ENCODE measurements around the gene MAEA.

MAEA gene

DNA sequence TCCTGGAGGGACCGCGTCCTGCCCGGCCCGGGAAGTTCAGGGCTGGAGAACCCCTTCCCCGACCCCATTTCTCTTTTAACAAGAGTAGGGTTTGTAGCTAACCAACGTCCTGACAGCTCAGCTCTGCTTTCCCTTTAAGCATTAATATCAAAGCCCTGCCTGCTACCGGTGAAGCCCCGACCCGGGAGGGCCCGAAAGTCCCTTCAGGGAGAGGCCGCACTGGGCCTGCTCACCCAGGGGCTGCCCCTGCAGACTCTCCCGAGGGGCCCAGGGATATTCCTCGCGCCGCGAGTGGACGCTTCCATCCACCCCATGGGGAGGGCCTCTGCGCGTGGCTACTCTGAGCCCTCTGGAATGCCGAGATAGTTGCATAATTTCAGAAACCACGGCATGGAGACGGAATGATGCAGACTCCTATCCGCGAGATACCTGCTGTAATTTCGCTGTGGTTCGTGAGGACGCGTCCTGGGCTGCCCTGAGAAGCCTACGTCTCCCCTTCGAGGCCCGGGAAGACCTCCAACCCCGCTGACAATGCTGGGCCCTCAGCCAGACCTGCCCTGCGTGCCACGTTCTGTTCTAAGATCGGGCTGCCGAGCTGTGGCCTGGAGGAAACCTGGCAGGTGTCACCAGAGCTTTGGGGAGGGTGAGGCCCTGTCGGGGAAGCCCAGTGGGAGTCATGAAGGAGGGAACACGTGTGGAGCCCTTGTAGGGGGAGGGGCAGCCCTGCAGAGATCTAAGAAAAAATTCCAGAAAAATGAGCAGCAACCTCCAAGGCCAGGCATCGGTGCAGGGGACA lies 39.8 kb upstream of the MAEA start:
- peak; percentile 49 for DNase-seq (ENCODE audit: low spot score)

DNA sequence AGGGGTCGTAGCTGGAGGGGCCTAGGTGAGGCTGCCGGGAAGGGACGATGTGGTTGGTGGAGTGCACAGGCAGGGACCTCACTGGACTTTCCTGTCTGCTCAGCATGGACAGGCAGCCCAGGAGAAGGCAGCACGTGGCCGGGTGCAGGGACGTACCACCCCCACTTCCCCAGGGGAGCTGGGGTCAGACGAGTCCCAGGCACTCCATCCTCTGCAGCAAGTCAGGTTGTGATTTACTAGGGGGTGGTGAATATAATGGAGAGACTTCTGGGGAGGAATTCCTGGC lies 39.2 kb upstream of the MAEA start:
- no peak for DNase-seq (ENCODE audit: low spot score)

DNA sequence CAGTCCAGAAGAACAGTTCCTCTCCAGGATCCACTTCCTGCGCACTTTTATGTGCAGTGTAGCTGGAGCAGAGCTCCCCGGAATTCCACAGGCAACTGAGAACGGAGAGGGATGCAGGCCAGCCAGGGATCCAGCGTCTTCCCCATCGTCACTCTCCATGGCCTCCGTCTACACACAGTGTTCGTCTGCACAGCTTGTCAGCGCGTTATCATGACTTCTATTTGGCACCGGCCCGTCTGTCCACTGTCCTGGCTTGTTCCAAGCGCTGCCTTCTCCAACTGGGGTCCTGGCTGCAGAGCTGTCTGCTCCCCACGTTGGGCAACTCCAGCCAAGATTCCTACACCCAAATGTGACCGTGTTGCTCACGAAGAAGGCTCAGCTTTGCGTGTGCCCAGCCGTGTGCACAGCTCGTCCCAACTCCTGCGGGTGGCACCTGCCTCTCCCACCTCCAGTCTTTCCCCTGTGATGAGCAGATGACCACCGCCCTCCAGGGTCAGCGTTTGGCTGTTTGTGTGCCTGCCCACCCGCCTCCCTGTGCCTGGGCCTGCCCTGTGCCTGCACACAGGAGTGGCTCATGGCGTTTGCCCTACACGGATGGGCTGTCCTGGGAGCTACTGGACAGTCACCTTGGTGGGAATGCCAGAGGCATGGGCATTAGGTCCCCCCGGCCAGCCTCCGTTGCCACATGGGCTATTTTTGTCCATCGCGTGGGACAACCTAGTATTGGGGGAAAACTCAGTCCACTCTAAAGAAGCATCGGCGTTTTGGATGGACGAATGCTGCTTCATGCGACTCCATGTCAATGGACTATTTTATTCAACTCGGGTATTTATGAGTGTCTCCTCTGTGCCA lies 38.5 kb upstream of the MAEA start:
- DNase-seq (ENCODE audit: low spot score): no peak

DNA sequence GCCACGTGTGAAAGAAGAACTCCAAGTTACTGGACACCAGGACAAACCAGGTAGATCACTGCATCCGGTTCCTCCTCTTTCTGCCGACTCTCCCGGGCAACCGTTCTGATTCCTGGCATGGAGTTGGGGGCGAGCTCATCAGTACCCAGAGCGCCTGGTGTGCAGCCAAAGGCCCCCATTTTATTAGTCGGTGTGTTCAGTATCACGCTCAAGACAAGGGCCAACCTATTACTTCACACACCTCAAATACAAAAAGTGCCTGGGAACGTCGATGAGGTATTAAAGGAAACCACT lies 38.0 kb upstream of the MAEA start:
- DNase-seq (ENCODE audit: low spot score): no peak

DNA sequence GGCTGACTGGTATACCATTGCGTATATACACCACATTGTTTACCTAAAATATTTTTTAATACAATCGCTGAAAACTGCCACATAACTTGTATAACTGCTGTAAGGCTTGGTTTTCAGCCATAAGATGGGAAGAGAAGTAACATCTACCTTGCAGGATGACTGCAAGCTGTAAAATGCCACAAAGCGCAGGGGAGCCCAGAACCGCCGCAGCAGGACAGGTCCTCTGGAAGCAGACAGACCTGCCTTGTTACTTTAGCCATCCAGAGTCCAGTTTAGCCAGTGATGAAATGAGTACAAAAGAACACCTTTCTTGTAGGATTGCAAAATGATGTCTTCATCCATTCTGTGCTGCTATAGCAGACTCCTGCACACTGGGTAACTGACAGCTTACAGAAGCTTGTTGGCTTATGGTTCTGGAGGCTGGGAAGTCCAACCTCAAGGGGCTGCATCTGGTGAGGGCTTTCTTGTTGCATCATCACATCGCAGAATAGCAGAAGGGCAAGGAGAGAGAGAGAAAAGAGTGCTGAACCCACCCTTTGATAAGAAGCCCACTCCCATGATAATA lies 36.7 kb upstream of the MAEA start:
- DNase-seq (ENCODE audit: low spot score): no peak

DNA sequence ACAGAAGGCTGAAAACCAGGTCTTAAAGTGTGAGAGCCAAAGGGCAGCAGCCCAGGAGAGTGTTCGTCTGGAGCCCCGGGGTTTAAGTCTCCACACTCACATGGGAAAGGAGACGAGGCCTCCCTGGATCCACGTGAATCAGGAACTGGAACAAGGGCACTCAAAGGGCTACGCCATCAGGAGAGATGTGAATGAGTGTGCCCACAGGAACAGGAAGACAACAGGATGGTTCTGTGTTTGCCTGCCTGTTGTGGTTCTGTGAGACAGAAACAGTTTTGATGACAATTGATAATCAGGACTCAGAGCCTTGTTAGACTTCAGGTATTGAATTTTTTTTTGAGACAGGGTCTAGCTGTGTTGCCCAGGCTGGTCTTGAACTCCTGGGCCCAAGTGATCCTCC lies 35.9 kb upstream of the MAEA start:
- DNase-seq (ENCODE audit: low spot score): no peak

DNA sequence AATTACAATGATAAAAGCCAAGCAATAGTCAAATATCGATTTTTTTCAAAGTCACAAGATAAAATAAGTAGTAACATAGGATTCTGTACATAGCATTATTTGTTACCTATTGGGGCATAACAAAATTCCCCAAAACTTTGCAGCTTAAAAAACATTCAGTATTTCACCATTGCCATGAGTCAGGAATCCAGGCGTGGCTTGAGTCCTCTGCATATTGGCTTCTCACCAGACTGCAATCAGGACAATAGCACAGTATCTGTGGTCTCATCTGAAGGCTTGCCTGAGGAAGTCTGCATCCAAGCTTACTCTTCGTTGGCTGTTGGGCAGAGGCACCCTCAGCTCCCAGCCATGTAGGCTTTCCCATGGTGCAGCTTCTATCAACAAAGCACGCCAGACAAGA lies 34.5 kb upstream of the MAEA start:
- no peak for DNase-seq (ENCODE audit: low spot score)

DNA sequence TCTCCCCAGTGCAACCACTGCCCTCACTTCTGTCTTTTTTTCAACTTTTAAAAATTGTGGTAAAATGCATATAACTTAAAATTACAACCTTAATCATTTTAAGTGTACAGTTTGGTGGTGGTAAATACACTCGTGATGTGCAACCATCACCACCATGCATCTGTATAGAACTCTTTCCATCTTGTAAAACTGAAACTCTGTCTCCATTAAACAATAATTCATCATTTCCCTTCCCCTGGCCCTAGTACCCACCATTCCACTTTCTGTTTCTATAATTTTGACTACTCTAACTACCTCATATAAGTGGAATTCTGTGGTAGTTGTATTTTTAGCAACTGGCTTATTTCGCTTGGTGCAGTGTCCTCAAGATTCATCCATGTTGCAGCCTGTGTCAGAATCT lies 34.0 kb upstream of the MAEA start:
- no peak for DNase-seq (ENCODE audit: low spot score)

DNA sequence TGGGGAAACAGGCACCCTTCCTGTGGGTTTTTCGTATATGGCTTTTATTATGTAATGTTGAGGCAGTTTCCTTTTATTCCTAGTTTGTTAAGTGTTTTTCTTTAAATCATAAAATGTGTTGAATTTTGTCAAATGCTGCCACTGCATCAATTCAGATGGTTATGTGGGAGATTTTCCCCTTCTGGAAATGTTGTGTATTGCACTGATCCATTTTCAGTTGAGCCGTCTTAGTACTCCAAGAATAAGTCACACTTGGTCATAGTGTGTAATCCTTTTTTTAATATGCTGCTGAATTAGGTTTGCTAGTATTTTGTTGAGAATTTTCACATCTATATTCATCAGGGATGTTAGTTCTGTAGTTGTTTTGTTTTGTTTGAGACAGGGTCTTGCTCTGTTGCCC lies 31.2 kb upstream of the MAEA start:
- no peak for DNase-seq (ENCODE audit: low spot score)

DNA sequence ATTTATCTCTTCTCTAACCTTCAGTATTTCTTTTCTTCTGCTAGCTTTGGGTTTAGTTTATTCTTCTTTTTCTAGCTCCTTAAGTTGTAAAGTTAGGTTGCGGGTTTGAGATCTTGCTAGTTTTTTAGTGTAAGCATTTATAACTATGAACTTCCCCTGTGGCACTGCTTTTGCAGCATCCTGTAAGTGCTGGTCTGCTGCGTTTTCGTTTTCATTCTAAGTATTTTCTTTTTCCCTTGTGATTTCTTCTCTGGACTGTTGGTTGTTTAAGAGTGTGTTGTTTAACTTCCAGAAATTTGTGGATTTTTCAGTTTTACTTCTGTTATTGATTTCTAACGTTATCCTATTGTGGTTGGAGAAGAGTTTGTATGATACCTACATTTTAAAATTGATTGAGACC lies 29.7 kb upstream of the MAEA start:
- DNase-seq (ENCODE audit: low spot score): no peak

DNA sequence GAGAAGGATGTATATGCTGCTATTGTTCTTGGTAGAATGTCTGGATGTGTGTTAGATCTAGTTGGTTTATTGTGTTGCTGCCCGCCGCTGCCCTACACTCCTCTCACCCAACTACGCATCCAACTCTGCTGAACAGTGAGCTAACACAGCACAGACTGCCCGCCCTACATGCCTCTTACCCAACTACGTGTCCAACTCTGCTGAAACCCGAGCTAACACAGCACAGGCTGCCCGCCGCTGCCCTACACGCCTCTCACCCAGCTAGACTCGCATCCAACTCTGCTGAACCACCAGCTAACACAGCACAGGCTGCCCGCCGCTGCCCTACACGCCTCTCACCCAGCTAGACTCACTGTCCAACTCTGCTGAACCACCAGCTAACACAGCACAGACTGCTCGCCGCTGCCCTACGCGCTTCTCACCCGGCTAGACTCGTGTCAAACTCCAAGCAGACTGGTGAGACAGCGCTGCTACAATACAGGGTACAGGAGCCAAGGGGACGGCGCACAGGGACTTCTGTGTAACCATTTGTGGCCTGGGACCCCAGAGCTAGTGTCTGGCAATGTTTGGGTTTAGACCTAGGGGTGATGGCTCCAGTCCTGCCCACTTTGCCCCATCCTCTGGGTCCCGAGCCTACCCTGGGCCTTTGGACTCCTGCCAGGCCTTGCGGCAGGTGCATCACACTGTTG lies 29.1 kb upstream of the MAEA start:
- DNase-seq (ENCODE audit: low spot score): no peak

DNA sequence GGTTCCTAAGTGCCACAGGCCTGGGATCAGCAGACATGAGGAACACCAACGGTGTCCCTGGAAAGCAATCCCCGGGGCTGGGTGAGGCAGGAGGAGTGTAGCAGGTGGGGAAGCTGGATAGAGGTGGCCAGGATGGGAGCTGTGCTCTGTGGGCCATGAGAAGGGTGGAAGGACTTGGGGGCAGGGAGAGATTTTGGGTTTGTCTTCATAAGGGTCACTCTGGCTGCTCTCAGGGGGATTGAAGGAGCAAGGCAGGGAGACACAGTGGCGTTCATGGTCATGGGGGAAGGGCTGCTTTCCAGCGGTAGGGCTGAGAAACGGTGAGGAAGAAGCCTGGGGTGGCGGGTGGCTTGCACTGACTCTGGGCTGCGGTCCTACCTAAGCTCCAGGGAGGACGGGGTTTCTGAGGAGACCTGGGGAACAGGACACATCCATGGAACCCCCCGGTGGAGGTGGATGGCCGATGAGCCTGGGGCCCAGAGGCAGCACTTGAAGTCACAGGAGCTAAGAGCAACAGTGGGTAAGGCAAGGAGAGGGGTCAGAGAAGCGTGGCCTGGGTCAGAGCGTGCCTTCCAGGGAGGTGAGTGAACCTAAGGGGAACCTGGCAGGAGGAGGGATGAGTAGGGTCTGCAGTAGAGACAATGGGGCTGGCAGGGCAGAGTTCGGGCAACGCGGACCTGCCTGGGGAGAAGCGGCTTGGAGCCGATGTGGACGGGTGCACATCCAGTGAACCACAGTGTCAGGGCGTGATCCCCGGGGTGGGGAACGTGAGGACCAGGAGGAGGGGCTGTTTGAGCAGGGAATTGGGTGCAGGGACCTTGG lies 28.4 kb upstream of the MAEA start:
- DNase-seq (ENCODE audit: low spot score): no peak

DNA sequence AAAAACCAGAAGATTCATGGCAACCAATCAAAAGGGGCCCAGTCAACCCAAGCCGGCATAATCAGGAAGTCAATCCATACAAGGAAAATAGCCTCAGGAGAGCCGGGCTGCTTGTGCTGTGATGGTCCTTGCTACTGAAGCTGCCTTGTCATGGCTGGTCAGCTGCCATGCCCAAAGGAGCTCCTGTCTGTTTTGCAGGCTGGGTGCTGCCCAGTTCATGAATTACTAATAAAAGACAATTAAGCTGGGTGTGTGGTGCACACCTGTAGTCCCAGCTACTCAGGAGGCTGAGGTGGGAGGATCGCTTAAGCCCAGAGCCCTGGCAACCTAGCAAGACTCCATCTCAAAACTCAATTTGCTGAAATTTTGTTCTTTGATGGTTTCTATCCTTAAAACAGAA lies 24.7 kb upstream of the MAEA start:
- no peak for DNase-seq (ENCODE audit: low spot score)

DNA sequence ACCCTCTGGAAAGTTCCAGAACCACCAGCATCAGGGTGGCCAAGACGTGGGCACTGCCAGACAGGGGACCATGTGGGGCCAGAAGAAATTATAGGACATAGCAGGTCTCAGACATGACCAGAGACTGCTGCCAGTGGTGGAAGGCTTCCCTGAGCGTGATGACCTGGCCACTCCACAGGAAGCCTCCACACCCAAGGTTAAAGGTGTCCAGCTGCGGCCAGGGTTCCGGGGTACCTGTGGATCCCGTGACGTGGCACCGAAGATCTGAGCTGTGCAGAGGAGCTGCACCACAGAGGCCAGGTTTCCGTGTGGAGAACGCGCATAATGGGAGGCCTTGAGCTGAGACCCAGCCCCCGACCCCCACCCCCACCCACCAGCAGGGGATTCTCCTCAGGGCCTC lies 24.3 kb upstream of the MAEA start:
- DNase-seq (ENCODE audit: low spot score): no peak

DNA sequence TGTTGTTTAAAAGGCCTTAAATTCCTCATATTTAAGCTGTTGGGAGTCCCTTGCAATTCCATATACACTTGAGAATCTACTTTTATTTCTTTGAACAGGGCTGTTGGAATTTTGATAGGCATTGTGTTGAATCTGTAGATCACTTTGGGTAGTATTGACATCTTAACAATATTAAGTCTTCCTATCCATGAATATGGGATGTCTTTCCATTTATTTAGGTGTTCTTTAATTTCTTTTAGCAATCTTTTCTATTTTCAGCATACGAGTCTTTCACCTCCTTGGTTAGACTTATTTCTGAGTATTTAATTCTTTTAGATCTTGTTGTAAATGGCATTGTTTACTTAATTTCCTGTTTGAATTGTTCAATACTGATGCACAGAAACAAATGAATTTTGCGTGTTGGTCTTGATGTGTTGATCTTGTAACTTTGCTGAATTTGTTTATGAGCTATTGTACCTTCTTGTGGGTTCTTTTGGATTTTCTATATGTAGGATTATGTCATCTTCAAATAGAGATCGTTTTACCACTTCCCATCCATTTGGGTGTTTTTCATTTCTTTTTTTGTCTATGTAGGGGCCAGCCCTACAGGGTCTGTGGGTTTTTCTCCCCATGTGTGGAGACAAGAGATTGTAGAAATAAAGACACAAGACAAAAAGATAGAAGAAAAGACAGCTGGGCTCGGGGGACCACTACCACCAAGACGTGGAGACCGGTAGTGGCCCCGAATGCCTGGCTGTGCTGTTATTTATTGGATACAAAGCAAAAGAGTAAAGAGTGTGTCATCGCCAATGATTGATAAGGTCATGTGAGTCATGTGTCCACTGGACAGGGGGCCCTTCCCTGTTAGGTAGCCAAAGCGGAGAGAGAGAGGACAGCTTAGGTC lies 22.6 kb upstream of the MAEA start:
- no peak for DNase-seq (ENCODE audit: low spot score)

DNA sequence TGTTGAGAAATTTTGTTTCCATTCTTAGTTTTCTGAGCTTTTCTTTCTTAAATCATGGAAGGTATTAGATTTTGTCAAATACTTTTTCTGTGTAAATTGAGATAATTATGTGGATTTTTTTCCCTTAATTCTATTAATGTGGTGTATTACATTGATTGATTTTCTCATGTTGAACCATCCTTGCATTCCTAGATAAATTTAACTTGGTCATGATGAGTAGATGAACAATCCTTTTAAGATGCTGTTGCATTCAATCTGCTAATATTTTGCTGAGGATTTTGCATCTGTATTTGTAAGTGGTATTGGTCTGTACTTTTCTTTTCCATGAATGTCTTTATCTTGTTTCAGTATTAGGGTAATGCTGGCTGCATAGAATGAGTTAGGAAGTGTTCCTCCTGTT lies 20.5 kb upstream of the MAEA start:
- no peak for DNase-seq (ENCODE audit: low spot score)

DNA sequence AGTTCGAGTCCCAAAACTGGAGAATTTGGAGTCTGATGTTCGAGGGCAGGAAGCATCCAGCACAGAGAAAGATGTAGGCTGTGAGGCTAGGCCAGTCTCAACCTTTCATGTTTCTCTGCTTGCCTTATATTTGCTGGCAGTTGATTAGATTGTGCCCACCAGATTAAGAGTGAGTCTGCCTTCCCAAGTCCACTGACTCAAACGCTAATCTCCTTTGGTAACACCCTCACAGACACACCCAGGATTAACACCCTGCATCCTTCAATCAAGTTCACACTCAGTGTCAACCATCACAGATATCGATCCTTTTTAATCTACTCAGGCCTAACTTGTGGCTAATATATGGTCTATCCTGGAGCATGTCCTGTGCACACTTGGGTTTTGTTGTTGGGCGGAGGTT lies 18.0 kb upstream of the MAEA start:
- no peak for DNase-seq (ENCODE audit: low spot score)

DNA sequence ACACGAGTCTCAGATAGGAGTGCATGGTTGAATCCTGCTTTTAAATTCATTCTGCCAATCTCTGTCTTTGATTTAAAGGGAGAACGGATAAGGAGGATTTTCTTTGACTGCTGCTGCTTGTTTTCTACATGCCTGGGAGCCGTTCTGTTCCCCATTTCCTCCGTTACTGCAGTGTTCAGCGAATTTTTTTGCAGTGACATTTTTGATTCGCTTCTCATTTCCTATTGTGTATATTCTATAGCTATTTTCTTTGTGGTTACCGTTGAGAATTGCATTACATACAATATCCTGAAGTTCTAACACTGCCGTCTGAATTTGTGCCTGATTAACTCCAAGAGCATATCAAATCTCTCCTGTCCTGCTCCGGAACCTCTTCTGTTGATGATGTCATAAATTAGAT lies 14.8 kb upstream of the MAEA start:
- DNase-seq (ENCODE audit: low spot score): no peak

DNA sequence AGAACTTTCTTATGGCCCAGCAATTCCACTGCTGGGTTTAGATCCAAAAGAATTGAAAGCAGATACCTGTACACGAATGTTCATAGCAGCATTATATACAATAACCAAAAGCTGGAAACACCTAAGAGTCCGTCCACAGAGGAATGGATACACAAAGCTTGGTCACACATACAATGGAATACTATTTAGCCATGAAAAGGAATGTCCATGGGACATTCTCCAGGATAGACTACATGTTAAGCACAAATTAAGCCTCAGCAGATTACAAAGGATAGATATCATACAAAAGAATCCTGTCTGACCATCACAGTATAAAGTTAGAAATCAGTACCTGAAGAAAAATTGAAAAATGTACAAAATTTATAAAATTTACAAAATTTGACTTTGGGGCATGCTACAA lies 12.7 kb upstream of the MAEA start:
- DNase-seq (ENCODE audit: low spot score): no peak

DNA sequence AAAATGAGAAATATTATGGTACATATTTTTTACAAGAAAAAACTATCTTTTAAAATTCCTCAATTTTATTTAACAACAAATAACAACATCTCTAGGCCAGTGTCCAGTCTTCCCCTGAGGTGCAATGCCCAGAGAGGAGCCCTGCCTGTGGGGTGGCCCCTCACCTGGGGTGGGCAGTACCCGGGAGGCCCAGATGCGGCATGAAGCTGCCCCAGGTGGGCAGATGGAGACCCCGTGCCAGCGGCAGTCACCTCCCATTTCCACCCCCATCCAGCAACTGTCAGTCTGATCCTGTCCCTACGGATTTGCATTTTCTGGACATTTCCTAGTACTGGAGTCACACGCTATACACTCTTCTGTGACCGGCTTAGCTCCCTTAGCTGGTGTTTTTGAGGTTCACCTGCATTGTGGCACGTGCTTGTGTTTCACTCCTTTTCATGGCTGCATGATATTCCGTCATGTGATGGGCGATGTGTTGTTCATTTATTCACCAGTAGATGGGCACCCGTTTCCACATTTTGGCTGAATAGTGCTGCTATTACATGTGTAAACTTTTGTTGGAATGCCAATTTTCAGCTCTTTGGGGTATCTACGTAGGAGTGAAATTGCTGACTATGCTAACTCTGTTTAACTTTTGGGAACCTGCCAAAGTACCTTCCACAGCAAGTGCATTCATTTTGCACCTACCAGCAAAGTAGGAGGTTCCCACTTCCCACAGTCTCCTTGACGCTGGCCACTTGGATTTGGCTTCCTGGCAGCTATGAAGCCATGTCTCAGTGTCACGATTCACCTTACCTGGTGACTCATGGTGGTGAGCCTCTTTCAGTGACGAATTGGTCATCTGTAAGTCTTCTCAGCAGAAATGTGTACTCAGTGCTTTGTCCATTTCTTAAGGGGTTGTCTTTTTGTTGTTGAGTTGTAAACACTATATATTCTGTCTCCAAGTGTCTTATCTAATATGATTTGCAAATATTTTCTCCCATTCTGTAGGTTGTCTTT lies 11.7 kb upstream of the MAEA start:
- DNase-seq (ENCODE audit: low spot score): no peak

All from CD4-positive, alpha-beta T cell treated with Interleukin-15 for 4 hours (primary cell).